CD14-positive monocyte (primary cell): ENCODE data around the gene PTPN14. TPM values are rescaled to one million over a fixed set of nuclear protein-coding genes. Genes with fewer than 3 reads are reported as not detected.

ENCODE experiments used
- DNase-seq, 3 donors: peaks; one replicate each; pipeline ENCODE4 v3.0.0-alpha.2; 2011 to 2022
- H2AFZ ChIP-seq: 2 replicates; pipeline ENCODE4 v1.6.0; 2012; ENCODE audit warnings: mild to moderate bottlenecking, low read depth, low read length, inconsistent platforms; ENCODE audit not compliant: insufficient read depth, poor library complexity, severe bottlenecking
- H3K27ac ChIP-seq, 2 donors: 1 replicate in 1 of 2; 2 replicates in 1 of 2; pipeline ENCODE4 v1.5.1; 2012 to 2013; ENCODE audit warnings: low read length in 2 of 2, control low read depth in 1 of 2, inconsistent platforms in 1 of 2, low read depth in 1 of 2, mild to moderate bottlenecking in 1 of 2
- H3K27me3 ChIP-seq, 2 donors: one replicate each; pipeline versions ENCODE4 v1.6.0 to v1.6.1; 2011 to 2013; ENCODE audit warnings: low read length in 2 of 2; ENCODE audit not compliant: control insufficient read depth in 2 of 2, insufficient read depth in 2 of 2
- H3K36me3 ChIP-seq, 2 donors: replicated peaks in 1 of 2; 1 replicate in 1 of 2; 2 replicates in 1 of 2; pipeline versions ENCODE4 v1.5.1 to v1.6.1; 2012 to 2013; ENCODE audit warnings: low read length in 2 of 2, control low read depth in 1 of 2, inconsistent platforms in 1 of 2, mild to moderate bottlenecking in 1 of 2; ENCODE audit not compliant: insufficient read depth in 2 of 2, control insufficient read depth in 1 of 2
- H3K4me1 ChIP-seq, 2 donors: 1 replicate in 1 of 2; 2 replicates in 1 of 2; pipeline versions ENCODE4 v1.5.1 to v1.6.1; 2012 to 2013; ENCODE audit warnings: low read length in 2 of 2, control low read depth in 1 of 2, inconsistent platforms in 1 of 2, mild to moderate bottlenecking in 1 of 2, moderate library complexity in 1 of 2; ENCODE audit not compliant: insufficient read depth in 2 of 2, control insufficient read depth in 1 of 2
- H3K4me2 ChIP-seq: replicated peaks from 2 replicates; pipeline ENCODE3; 2012; ENCODE audit warnings: low read length, moderate library complexity, mild to moderate bottlenecking; ENCODE audit not compliant: poor library complexity, severe bottlenecking; ENCODE audit errors: extremely low read depth
- H3K4me3 ChIP-seq, 3 experiments: fragments of 200-600 bp in 1 of 3; sonication (generic) in 1 of 3; replicated peaks in 1 of 3; 1 replicate in 2 of 3; 2 replicates in 1 of 3; pipeline ENCODE4 v1.5.1; 2011 to 2013; ENCODE audit warnings: low read length in 3 of 3, mild to moderate bottlenecking in 3 of 3, control low read depth in 2 of 3, low read depth in 2 of 3, inconsistent platforms in 1 of 3, moderate library complexity in 1 of 3
- H3K79me2 ChIP-seq: 2 replicates; pipeline ENCODE4 v1.6.0; 2012; ENCODE audit warnings: mild to moderate bottlenecking, control low read depth, inconsistent platforms, low read length, moderate library complexity; ENCODE audit not compliant: insufficient read depth
- H3K9ac ChIP-seq: 2 replicates; pipeline ENCODE4 v1.6.0; 2017; ENCODE audit warnings: low read length, mild to moderate bottlenecking; ENCODE audit not compliant: insufficient read depth, poor library complexity, severe bottlenecking
- H3K9me3 ChIP-seq, 2 donors: replicated peaks in 1 of 2; 1 replicate in 1 of 2; 2 replicates in 1 of 2; pipeline versions ENCODE4 v1.5.1 to v1.6.1; 2012 to 2013; ENCODE audit warnings: low read length in 2 of 2, control low read depth in 1 of 2; ENCODE audit not compliant: control insufficient read depth in 1 of 2, insufficient read depth in 1 of 2
- H4K20me1 ChIP-seq: 2 replicates; pipeline ENCODE4 v1.6.0; 2012; ENCODE audit warnings: mild to moderate bottlenecking, low read length, control low read depth, moderate library complexity; ENCODE audit not compliant: insufficient read depth
- H3K27ac Mint-ChIP-seq, 7 donors: one replicate each; pipeline ENCODE4 v1.8.0; 2020; ENCODE audit warnings: mild to moderate bottlenecking in 7 of 7, mixed read lengths in 7 of 7, moderate library complexity in 6 of 7, inconsistent platforms in 2 of 7
- H3K27me3 Mint-ChIP-seq, 3 donors: one replicate each; pipeline ENCODE4 v1.8.0; 2021 to 2022; ENCODE audit warnings: low read depth in 3 of 3, mild to moderate bottlenecking in 3 of 3, mixed read lengths in 3 of 3, moderate library complexity in 3 of 3, inconsistent platforms in 1 of 3
- H3K36me3 Mint-ChIP-seq, 2 donors: one replicate each; pipeline ENCODE4 v1.8.0; 2020; ENCODE audit warnings: mixed read lengths in 2 of 2, inconsistent platforms in 1 of 2, mild to moderate bottlenecking in 1 of 2
- H3K4me1 Mint-ChIP-seq: one replicate; pipeline ENCODE4 v1.8.0; 2020; ENCODE audit warnings: mild to moderate bottlenecking, mixed read lengths
- H3K4me3 Mint-ChIP-seq, 2 donors: one replicate each; pipeline ENCODE4 v1.8.0; 2020; ENCODE audit warnings: mild to moderate bottlenecking in 2 of 2, mixed read lengths in 2 of 2, moderate library complexity in 1 of 2
- H3K9me3 Mint-ChIP-seq, 7 donors: one replicate each; pipeline ENCODE4 v1.8.0; 2020 to 2022; ENCODE audit warnings: mixed read lengths in 7 of 7, mild to moderate bottlenecking in 6 of 7, moderate library complexity in 6 of 7, inconsistent platforms in 2 of 7
- CTCF ChIP-seq: fragments of 200-600 bp; IDR thresholded peaks from one replicate; pipeline ENCODE4 v1.8.0; 2022; ENCODE audit warnings: antibody characterized with exemption, mild to moderate bottlenecking
- WGBS: methylation state at CpG from one replicate; pipeline ENCODE4 v1.1.5; 2013; ENCODE audit warnings: missing lambda C conversion rate; ENCODE audit not compliant: insufficient coverage; 5-methylcytosine and 5-hydroxymethylcytosine counted together
- intact Hi-C, 2 donors: fragments of 100-400 bp; cut with micrococcal nuclease; formaldehyde crosslinking; loops; one replicate each; pipeline versions ENCODE4 v1.15.0 to v1.15.1; 2023
- polyA plus RNA-seq, 3 donors: library from polyadenylated mRNA; depleted of rRNA in 1 of 3; unstranded in 2 of 3; stranded (reverse) in 1 of 3; fragments of 300-500 nt in 2 of 3; fragments of >200 nt in 1 of 3; fragmentation: Illumina TruSeq in 2 of 3; gene quantifications; 1 replicate in 2 of 3; 2 replicates in 1 of 3; pipeline ENCODE4 v1.2.3, GENCODE V29; 2012 to 2021

The PTPN14 gene
- polyA plus RNA-seq, 3 donors = 0.01 TPM; not detected in 1

- peaks cover 0 to 3% (median 0%) of the 10 kb centered on the region in 7 donors for H3K9me3 Mint-ChIP-seq
- H3K4me1 Mint-ChIP-seq = no peaks in the 10 kb centered on the region
- intact Hi-C loops = no loop called here
- H3K27me3 Mint-ChIP-seq = peaks cover 0 to 6% (median 4%) of the 10 kb centered on the region in 3 donors
- Histone ChIP-seq H3K9ac (no peak overlapping the region), H4K20me1 (no peaks in the 10 kb centered on the region), H3K4me3 (no peak overlapping the region), H2AFZ (no peak overlapping the region), H3K27ac (no peak overlapping the region), H3K36me3 (no peaks in the 10 kb centered on the region), H3K79me2 (no peaks in the 10 kb centered on the region), H3K4me1 (no peaks in the 10 kb centered on the region), H3K27me3 (no peaks in the 10 kb centered on the region), H3K9me3 (no peaks in the 10 kb centered on the region), H3K4me2 (no peak overlapping the region)
- 80% methylated on average over 1 of the region's 2 CpGs for WGBS
- no peak overlapping the region for H3K27ac Mint-ChIP-seq
- no peak for DNase-seq
- no peak for TF ChIP-seq CTCF
- no peak overlapping the region for H3K4me3 Mint-ChIP-seq
- no peaks in the 10 kb centered on the region for H3K36me3 Mint-ChIP-seq
These were observed 102.9 kb downstream of the PTPN14 start for GRCh38 chr1:214448536-214448935.

GRCh38 chr1:214447557-214447871 lies 103.9 kb downstream of the PTPN14 start:
- no peaks in the 10 kb centered on the region for H3K9me3 ChIP-seq
- H3K4me3 ChIP-seq = no peak overlapping the region
- TF ChIP-seq CTCF = no peak
- H3K27me3 ChIP-seq = no peaks in the 10 kb centered on the region
- H4K20me1 ChIP-seq = no peaks in the 10 kb centered on the region
- no peaks in the 10 kb centered on the region for H3K36me3 ChIP-seq
- Mint-ChIP-seq H3K27me3 (peaks cover 0 to 4% (median 3%) of the 10 kb centered on the region in 3 donors), H3K9me3 (peaks cover 0 to 3% (median 0%) of the 10 kb centered on the region in 7 donors), H3K36me3 (no peaks in the 10 kb centered on the region), H3K27ac (no peak overlapping the region), H3K4me3 (no peak overlapping the region), H3K4me1 (no peaks in the 10 kb centered on the region)
- intact Hi-C loops = no loop called here
- no peak overlapping the region for H3K27ac ChIP-seq
- DNase-seq = no peak
- no peak overlapping the region for H3K9ac ChIP-seq
- H2AFZ ChIP-seq = no peak overlapping the region
- no peaks in the 10 kb centered on the region for H3K4me1 ChIP-seq
- H3K79me2 ChIP-seq = no peaks in the 10 kb centered on the region
- 100% methylated on average over 1 of the region's 2 CpGs for WGBS
- H3K4me2 ChIP-seq = no peak overlapping the region
